Fibroblast of pulmonary artery (primary cell): ENCODE data around the gene APPBP2.
"Not testable (repeated sequence)": the region's sequence is repeated elsewhere in the genome, so short reads cannot be mapped to it uniquely, and the experiment has no call there.

Experiments
- DNase-seq: peaks from one replicate; pipeline ENCODE4 v3.0.0-alpha.2; 2010; ENCODE audit warnings: low read depth
- H3K4me3 ChIP-seq: replicated peaks from 2 replicates; pipeline ENCODE4 v1.5.1; 2011; ENCODE audit warnings: low read depth, mild to moderate bottlenecking, control low read depth, low read length, moderate library complexity
- TF ChIP-seq, protein P1 (sequence below): IDR thresholded peaks from 2 replicates; pipeline ENCODE4 v1.5.1; 2011; ENCODE audit warnings: mild to moderate bottlenecking, control low read depth, low read length, inconsistent platforms; ENCODE audit errors: missing control alignments

The APPBP2 gene

DNA sequence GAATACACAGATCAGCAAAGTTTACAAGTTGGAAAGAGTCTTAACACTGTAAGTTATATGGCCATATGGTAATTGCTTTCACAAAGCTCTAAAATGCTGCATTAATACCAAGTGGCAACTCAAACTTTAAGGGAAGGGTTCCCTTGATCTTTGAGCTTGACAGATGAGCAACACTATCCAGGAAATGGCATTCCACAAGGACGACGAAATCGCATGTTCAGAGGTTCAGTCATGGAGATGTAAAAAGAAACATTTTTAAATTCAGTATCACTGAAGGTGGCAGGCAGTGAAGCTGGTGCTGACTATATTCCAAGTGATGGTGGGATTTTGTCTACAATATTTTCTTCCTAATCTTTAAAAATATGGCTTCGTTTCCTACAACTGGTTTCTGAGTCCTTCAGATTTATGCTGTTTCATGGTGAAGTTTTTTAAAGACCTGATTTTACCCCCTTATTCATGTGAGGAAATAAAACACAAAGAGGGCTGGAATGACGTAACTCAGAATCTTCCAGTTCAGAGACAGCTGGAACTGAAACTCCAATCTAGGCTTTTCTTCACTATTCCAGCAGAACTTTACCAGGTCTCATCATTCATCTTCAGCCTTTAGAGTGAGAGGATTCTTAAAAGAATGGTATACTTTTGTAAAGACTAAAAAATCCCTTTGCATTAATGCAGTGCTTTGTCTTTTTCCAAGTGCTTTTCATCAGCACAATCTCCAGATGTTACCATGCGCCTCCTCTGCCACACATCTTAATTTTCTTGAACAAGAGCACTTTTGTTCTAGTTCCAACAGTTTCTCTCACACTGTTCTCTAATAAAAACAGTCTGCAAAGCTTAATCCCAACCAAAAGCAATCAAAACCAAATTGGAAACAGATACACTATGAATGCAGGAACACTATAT lies 83.5 kb downstream of the APPBP2 start:
- peak; percentile 42 for DNase-seq
- no peak overlapping the region for H3K4me3 ChIP-seq
- TF ChIP-seq, protein P1, sequence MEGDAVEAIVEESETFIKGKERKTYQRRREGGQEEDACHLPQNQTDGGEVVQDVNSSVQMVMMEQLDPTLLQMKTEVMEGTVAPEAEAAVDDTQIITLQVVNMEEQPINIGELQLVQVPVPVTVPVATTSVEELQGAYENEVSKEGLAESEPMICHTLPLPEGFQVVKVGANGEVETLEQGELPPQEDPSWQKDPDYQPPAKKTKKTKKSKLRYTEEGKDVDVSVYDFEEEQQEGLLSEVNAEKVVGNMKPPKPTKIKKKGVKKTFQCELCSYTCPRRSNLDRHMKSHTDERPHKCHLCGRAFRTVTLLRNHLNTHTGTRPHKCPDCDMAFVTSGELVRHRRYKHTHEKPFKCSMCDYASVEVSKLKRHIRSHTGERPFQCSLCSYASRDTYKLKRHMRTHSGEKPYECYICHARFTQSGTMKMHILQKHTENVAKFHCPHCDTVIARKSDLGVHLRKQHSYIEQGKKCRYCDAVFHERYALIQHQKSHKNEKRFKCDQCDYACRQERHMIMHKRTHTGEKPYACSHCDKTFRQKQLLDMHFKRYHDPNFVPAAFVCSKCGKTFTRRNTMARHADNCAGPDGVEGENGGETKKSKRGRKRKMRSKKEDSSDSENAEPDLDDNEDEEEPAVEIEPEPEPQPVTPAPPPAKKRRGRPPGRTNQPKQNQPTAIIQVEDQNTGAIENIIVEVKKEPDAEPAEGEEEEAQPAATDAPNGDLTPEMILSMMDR = no peak

- TF ChIP-seq, protein P1 = no peak
- H3K4me3 ChIP-seq = no peak overlapping the region
- DNase-seq = peak; percentile 78
Observed at GRCh38 chr17:60439501-60439900, 86.5 kb downstream of the APPBP2 start.

DNA sequence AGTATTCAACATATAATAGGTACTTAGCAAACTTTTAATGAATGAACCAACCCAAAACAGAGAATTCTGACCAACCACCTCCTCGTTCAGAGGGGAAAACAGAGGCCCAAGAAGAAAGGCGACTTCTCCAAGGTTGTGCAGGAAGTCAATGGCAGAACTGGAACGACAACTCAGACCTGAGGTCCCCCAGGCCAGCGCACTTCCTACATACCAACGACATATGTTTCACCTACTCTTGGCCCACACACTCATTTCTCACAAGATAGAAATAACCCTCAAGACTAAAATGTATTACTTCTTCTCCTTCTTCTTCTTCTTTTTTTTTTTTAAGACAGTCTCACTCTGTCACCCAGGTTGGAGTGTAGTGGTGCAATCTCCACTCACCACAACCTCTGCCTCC lies 89.4 kb downstream of the APPBP2 start:
- TF ChIP-seq, protein P1 = no peak
- no peak for DNase-seq
- H3K4me3 ChIP-seq = no peak overlapping the region

DNA sequence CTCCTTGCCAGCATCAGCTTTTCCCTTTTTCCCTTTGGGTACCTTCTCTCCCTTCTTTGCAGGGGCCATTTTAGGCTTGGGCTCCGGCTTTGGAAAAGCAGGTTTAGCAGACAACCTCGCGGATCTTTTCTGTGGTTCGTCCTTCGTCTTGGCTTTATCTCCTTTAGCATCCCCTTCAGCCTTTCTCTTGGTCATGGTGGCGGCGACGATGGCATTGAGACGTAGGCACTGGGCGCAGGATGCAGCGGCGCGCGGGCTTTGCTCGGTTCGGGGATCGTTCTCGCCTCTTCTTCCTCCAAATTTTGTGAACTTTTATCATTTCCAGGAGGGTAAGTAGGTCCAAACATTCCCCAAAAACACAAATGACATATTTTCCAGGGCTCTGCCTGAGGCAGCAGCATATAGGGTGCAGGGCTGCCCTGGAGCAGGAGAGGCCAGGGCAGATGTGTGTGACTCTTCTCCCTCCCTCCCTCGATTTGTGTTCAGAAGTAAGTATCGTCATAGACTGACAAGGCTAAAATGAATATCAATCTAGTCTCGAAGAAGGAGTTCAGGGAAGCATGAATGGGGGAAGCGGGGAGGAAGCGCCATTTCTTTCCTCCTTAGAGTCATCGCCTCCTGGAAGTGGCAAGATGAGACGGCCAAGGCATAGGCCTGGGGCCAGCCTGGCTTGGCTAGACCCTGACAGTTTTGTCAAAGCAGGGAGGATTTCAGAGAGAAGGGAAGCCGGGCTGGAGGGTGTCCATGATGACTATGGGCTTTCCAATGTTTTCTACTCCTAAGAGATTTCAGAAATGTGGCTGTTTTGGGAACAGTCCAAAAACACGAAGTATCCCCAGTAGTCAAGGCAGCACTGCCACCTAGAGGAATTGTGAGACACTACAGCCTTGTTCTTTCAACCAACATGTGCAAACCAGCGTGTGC lies 90.5 kb downstream of the APPBP2 start:
- TF ChIP-seq, protein P1 = peak; percentile 91
- H3K4me3 ChIP-seq = peak overlapping the region; percentile 11
- peak; percentile 94 for DNase-seq

DNA sequence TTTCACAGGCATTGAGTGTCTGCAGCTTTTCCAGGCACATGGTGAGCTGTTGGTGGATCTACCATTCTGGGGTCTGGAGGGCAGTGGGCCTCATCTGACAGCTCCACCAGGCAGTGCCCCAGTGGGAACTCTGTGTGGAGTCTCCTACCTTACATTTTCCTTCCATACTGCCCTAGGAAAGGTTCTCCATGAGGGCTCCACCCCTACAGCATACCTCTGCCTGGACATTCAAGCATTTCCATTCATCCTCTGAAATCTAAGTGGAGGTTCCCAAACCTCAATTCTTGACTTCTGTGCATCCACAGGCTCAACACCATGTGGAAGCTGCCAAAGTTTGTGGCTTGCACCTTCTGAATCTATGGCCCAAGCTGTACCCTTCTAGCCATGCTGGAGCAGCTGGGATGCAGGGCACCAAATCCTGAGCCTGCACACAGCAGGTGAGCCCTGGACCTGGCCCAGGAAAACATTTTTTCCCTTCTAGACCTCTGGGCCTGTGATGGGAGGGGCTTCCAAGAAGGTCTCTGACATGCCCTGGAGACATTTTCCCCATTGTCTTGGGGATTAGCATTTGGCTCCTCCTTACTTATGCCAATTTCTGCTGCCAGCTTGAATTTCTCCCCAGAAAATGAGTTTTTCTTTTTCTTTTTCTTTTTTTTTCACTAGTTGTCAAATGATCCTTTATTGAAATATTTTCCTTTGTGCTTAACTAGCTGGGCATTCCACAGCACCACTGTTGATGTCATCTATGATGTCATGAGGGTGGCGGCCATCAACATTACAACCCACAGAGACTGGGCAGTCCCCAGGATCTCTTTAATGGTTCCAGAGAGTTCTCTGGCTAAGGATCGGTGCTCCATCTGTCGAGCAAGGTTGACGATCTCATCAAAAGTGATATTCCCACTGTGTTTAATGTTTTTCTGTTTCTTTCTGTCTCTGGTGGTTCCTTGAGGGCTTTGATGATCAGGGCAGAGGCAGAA lies 92.7 kb downstream of the APPBP2 start:
- not testable (repeated sequence) for H3K4me3 ChIP-seq, DNase-seq

- not testable (repeated sequence) for H3K4me3 ChIP-seq, DNase-seq
Observed at GRCh38 chr17:60430561-60430960, 95.5 kb downstream of the APPBP2 start.

GRCh38 chr17:60428491-60428890 lies 97.6 kb downstream of the APPBP2 start:
- not testable (repeated sequence) for DNase-seq, H3K4me3 ChIP-seq
